GM23248 (cell line): ENCODE measurements around the gene PRRT3. TPM values are rescaled to one million over a fixed set of nuclear protein-coding genes. Genes with fewer than 3 reads are reported as not detected.
A peak's percentile ranks its signal among the peaks of the same experiment; 100 is the strongest.

Experiments used
- DNase-seq: peaks from one replicate; pipeline ENCODE4 v3.0.0-alpha.2; 2015
- H2AFZ ChIP-seq: fragments of 200-600 bp; sonication (generic); 2 replicates; pipeline ENCODE4 v1.6.1; 2016; ENCODE audit warnings: antibody characterized with exemption
- H3F3A ChIP-seq: fragments of 200-600 bp; sonication (generic); 2 replicates; pipeline ENCODE4 v1.6.1; 2016; ENCODE audit warnings: mild to moderate bottlenecking, antibody characterized with exemption, mixed run types; ENCODE audit not compliant: insufficient read depth
- H3K27ac ChIP-seq: fragments of 200-600 bp; sonication (generic); 2 replicates; pipeline ENCODE4 v1.5.1; 2016; ENCODE audit warnings: mild to moderate bottlenecking
- H3K27me3 ChIP-seq: fragments of 200-600 bp; sonication (generic); replicated peaks from 2 replicates; pipeline ENCODE4 v1.6.1; 2016; ENCODE audit warnings: mild to moderate bottlenecking; ENCODE audit not compliant: insufficient read depth
- H3K36me3 ChIP-seq: fragments of 200-600 bp; sonication (generic); 2 replicates; pipeline ENCODE4 v1.6.1; 2016; ENCODE audit warnings: low read depth, mild to moderate bottlenecking
- H3K4me1 ChIP-seq: fragments of 200-600 bp; sonication (generic); 2 replicates; pipeline ENCODE4 v1.6.1; 2016; ENCODE audit warnings: mild to moderate bottlenecking; ENCODE audit not compliant: insufficient read depth
- H3K4me2 ChIP-seq: fragments of 200-600 bp; sonication (generic); one replicate; pipeline ENCODE4 v1.6.1; 2016; ENCODE audit warnings: mild to moderate bottlenecking; ENCODE audit not compliant: unreplicated experiment
- H3K4me3 ChIP-seq: fragments of 200-600 bp; sonication (generic); 2 replicates; pipeline ENCODE4 v1.5.1; 2016; ENCODE audit warnings: mild to moderate bottlenecking
- H3K79me2 ChIP-seq: fragments of 200-600 bp; sonication (generic); 2 replicates; pipeline ENCODE4 v1.6.1; 2016; ENCODE audit warnings: mild to moderate bottlenecking; ENCODE audit not compliant: insufficient read depth
- H3K9ac ChIP-seq: fragments of 200-600 bp; sonication (generic); 2 replicates; pipeline ENCODE4 v1.6.1; 2016; ENCODE audit warnings: mild to moderate bottlenecking
- H3K9me2 ChIP-seq: fragments of 200-600 bp; sonication (generic); 2 replicates; pipeline ENCODE4 v1.6.1; 2016; ENCODE audit warnings: mixed run types, mild to moderate bottlenecking, moderate library complexity; ENCODE audit not compliant: insufficient read depth
- H3K9me3 ChIP-seq: fragments of 200-600 bp; sonication (generic); one replicate; pipeline ENCODE4 v1.6.1; 2017; ENCODE audit warnings: low read depth
- H4K20me1 ChIP-seq: fragments of 200-600 bp; sonication (generic); 2 replicates; pipeline ENCODE4 v1.6.0; 2016; ENCODE audit not compliant: insufficient read depth
- EZH2 ChIP-seq: fragments of 200-600 bp; sonication (generic); IDR thresholded peaks from 2 replicates; pipeline ENCODE4 v1.6.1; 2018; ENCODE audit warnings: antibody characterized with exemption, mild to moderate bottlenecking; ENCODE audit not compliant: insufficient read depth, poor library complexity, severe bottlenecking
- EZH2phosphoT487 ChIP-seq: fragments of 200-600 bp; sonication (generic); IDR thresholded peaks from 2 replicates; pipeline ENCODE4 v1.6.1; 2018; ENCODE audit warnings: antibody characterized with exemption, moderate library complexity, mild to moderate bottlenecking, low read depth; ENCODE audit not compliant: insufficient read depth
- WGBS, 2 experiments: methylation state at CpG; one replicate each; pipeline ENCODE4 v1.1.6; 2015 to 2017; ENCODE audit warnings: low lambda C conversion rate in 2 of 2, low coverage in 1 of 2; ENCODE audit errors: missing lambda C conversion rate in 2 of 2; 5-methylcytosine and 5-hydroxymethylcytosine counted together
- in situ Hi-C: fragments of 300-500 bp; cut with MboI; formaldehyde crosslinking; loops from 2 replicates; pipeline ENCODE4 v1.15.0; 2020
- polyA plus RNA-seq: library from polyadenylated mRNA; unstranded; fragments of >200 nt; fragmentation: Nextera tagmentation; extraction: Ambion mirVana; gene quantifications from 2 replicates; pipeline ENCODE4 v1.2.1, GENCODE V29; 2016
- total RNA-seq: library from RNA; depleted of rRNA; stranded (reverse); fragments of >200 nt; shearing (Covaris generic); gene quantifications from 2 replicates; pipeline ENCODE4 v1.2.3, GENCODE V29; 2014

Gene PRRT3
- total and polyA plus RNA-seq, 2 experiments from 2014 or later, result 4.3 to 7.5 TPM

GRCh38 chr3:9933561-9934234 is 18.5 kb downstream of the PRRT3 start, which contains the start of gene CRELD1:
Gene CRELD1 (plus strand): TSS chr3:9933834. CDS start chr3:9934439, 605 bp downstream.
- H4K20me1 ChIP-seq, result no peaks in the 10 kb centered on the region
- peak within 1 kb of the TSS; percentile 93 for H2AFZ ChIP-seq
- 1 to 2% methylated on average over 32 to 49 of the region's 50 CpGs for WGBS, 2 experiments
- peak within 1 kb of the TSS; percentile 92 for H3K4me2 ChIP-seq
- in situ Hi-C loops, result no loop called here
- peak within 1 kb of the TSS; percentile 86 for H3K9ac ChIP-seq
- peaks cover 11% of the 10 kb centered on the region for H3K4me1 ChIP-seq
- H3K36me3 ChIP-seq, result peaks cover 5% of the 10 kb centered on the region
- peak; percentile 93 for DNase-seq
- H3K9me2 ChIP-seq, result no peaks in the 10 kb centered on the region
- no peaks in the 10 kb centered on the region for H3F3A ChIP-seq
- TF ChIP-seq EZH2phosphoT487 (no peak), EZH2 (no peak)
- no peaks in the 10 kb centered on the region for H3K27me3 ChIP-seq
- peak within 1 kb of the TSS; percentile 76 for H3K27ac ChIP-seq
- no peaks in the 10 kb centered on the region for H3K9me3 ChIP-seq
- H3K79me2 ChIP-seq, result no peaks in the 10 kb centered on the region
- peak within 1 kb of the TSS; percentile 82 for H3K4me3 ChIP-seq

- peaks cover 11% of the 10 kb centered on the region for H3K4me1 ChIP-seq
- H3K79me2 ChIP-seq, result no peaks in the 10 kb centered on the region
- peak overlapping the region; percentile 75 for H3K4me2 ChIP-seq
- WGBS, 2 experiments, result 1 to 2% methylated on average over 59 of the region's 77 CpGs
- H2AFZ ChIP-seq, result peak overlapping the region; percentile 93
- peaks cover 5% of the 10 kb centered on the region for H3K36me3 ChIP-seq
- H3F3A ChIP-seq, result no peaks in the 10 kb centered on the region
- no peak for TF ChIP-seq EZH2phosphoT487
- no peak for TF ChIP-seq EZH2
- peak overlapping the region; percentile 44; the same call in 1 of the 2 replicates for H3K27ac ChIP-seq
- H4K20me1 ChIP-seq, result no peaks in the 10 kb centered on the region
- H3K9me2 ChIP-seq, result no peaks in the 10 kb centered on the region
- peak; percentile 91 for DNase-seq
- H3K9ac ChIP-seq, result peak overlapping the region; percentile 86
- in situ Hi-C loops, result no loop called here
- H3K9me3 ChIP-seq, result no peaks in the 10 kb centered on the region
- H3K4me3 ChIP-seq, result peak overlapping the region; percentile 82
- H3K27me3 ChIP-seq, result no peaks in the 10 kb centered on the region
These were observed 19.2 kb downstream of the PRRT3 start for GRCh38 chr3:9932843-9933560.

GRCh38 chr3:9932535-9932842 is 19.7 kb downstream of the PRRT3 start:
- H3K4me3 ChIP-seq, result peak overlapping the region; percentile 82
- TF ChIP-seq EZH2 (no peak), EZH2phosphoT487 (no peak)
- no peaks in the 10 kb centered on the region for H4K20me1 ChIP-seq
- H3K36me3 ChIP-seq, result peaks cover 5% of the 10 kb centered on the region
- peaks cover 11% of the 10 kb centered on the region for H3K4me1 ChIP-seq
- H3K9ac ChIP-seq, result peak overlapping the region; percentile 86
- H3K4me2 ChIP-seq, result peak overlapping the region; percentile 75
- H3K9me3 ChIP-seq, result no peaks in the 10 kb centered on the region
- no peak for DNase-seq
- H3K9me2 ChIP-seq, result no peaks in the 10 kb centered on the region
- H3K27ac ChIP-seq, result peak overlapping the region; percentile 44; the same call in 1 of the 2 replicates
- peak overlapping the region; percentile 93 for H2AFZ ChIP-seq
- in situ Hi-C loops, result no loop called here
- no peaks in the 10 kb centered on the region for H3K27me3 ChIP-seq
- no peaks in the 10 kb centered on the region for H3F3A ChIP-seq
- no peaks in the 10 kb centered on the region for H3K79me2 ChIP-seq
- WGBS, 2 experiments, result 21 to 27% methylated on average over 13 of the region's 13 CpGs

GRCh38 chr3:9930804-9931418 is 21.3 kb downstream of the PRRT3 start:
- no peak overlapping the region for H3K4me2 ChIP-seq
- no peak overlapping the region for H2AFZ ChIP-seq
- no peak for TF ChIP-seq EZH2phosphoT487
- no peak for TF ChIP-seq EZH2
- no peak overlapping the region for H3K9ac ChIP-seq
- peaks cover 1% of the 10 kb centered on the region for H3K36me3 ChIP-seq
- H4K20me1 ChIP-seq, result no peaks in the 10 kb centered on the region
- no peaks in the 10 kb centered on the region for H3F3A ChIP-seq
- H3K27me3 ChIP-seq, result no peaks in the 10 kb centered on the region
- H3K9me3 ChIP-seq, result no peaks in the 10 kb centered on the region
- no peaks in the 10 kb centered on the region for H3K79me2 ChIP-seq
- no peak overlapping the region for H3K27ac ChIP-seq
- 95 to 97% methylated on average over 4 of the region's 4 CpGs for WGBS, 2 experiments
- no peaks in the 10 kb centered on the region for H3K9me2 ChIP-seq
- peak; percentile 27 for DNase-seq
- in situ Hi-C loops, result no loop called here
- no peak overlapping the region for H3K4me3 ChIP-seq
- peaks cover 11% of the 10 kb centered on the region for H3K4me1 ChIP-seq
